GM21717 (cell line): ENCODE data around the gene CDH26.

ENCODE experiments used
- ATAC-seq: cut with Tn5 transposase; IDR thresholded peaks from one replicate; pipeline ENCODE4 v1.9.1; 2021; ENCODE audit warnings: mild to moderate bottlenecking, moderate library complexity; ENCODE audit not compliant: unreplicated experiment

CDH26 gene

GRCh38 chr20:59977086-59977485 lies 18.9 kb downstream of the CDH26 start:
- ATAC-seq = no peak

- ATAC-seq = no peak
Measured at GRCh38 chr20:59983076-59983475, 24.9 kb downstream of the CDH26 start.

- ATAC-seq = no peak
Measured at GRCh38 chr20:59984541-59984940, 26.3 kb downstream of the CDH26 start.

- no peak for ATAC-seq
Measured at GRCh38 chr20:59985164-59985563, 26.9 kb downstream of the CDH26 start.

- no peak for ATAC-seq
Measured at GRCh38 chr20:59985864-59986263, 27.6 kb downstream of the CDH26 start.

- no peak for ATAC-seq
Measured at GRCh38 chr20:59987135-59987534, 28.9 kb downstream of the CDH26 start.

GRCh38 chr20:59988141-59988540 lies 29.9 kb downstream of the CDH26 start:
- no peak for ATAC-seq

- ATAC-seq = no peak
Measured at GRCh38 chr20:59992526-59993084, 34.4 kb downstream of the CDH26 start.

- no peak for ATAC-seq
Measured at GRCh38 chr20:59993736-59994430, 35.7 kb downstream of the CDH26 start.

GRCh38 chr20:59994697-59995122 lies 36.5 kb downstream of the CDH26 start:
- no peak for ATAC-seq

- no peak for ATAC-seq
Measured at GRCh38 chr20:59996108-59996507, 37.9 kb downstream of the CDH26 start.

GRCh38 chr20:59997896-59998295 lies 39.7 kb downstream of the CDH26 start:
- ATAC-seq = no peak

GRCh38 chr20:59999502-59999901 lies 41.3 kb downstream of the CDH26 start:
- no peak for ATAC-seq

GRCh38 chr20:60000271-60001042 lies 42.2 kb downstream of the CDH26 start:
- ATAC-seq = no peak

GRCh38 chr20:60001108-60001507 lies 42.9 kb downstream of the CDH26 start:
- ATAC-seq = no peak

- ATAC-seq = no peak
Measured at GRCh38 chr20:60003776-60004175, 45.6 kb downstream of the CDH26 start.

- ATAC-seq = no peak
Measured at GRCh38 chr20:60006261-60006660, 48.0 kb downstream of the CDH26 start.

- ATAC-seq = no peak
Measured at GRCh38 chr20:60007464-60007863, 49.2 kb downstream of the CDH26 start.

- ATAC-seq = no peak
Measured at GRCh38 chr20:60008130-60008808, 50.0 kb downstream of the CDH26 start.

- no peak for ATAC-seq
Measured at GRCh38 chr20:60009318-60009717, 51.1 kb downstream of the CDH26 start.

GRCh38 chr20:60009826-60010616 lies 51.8 kb downstream of the CDH26 start:
- no peak for ATAC-seq
